ENCODE measurements around the gene MACROD1. TPM values are rescaled to one million over a fixed set of nuclear protein-coding genes. Genes with fewer than 3 reads are reported as not detected.

MACROD1 gene
- total and polyA plus RNA-seq, 2 of the 13 experiments (the other 11 are each of a cell fraction or from before 2014, with no cell fraction given): 23.1 to 34.5 TPM

- ATAC-seq (peak; percentile 6), FAIRE-seq (no peak), DNase-seq (ENCODE audit: low spot score) (no peak)
- TF ChIP-seq ATF2 (CRISPR knock-in tag; IDR thresholded peaks at IDR 0.05): no peak
- TF ChIP-seq, protein P1, sequence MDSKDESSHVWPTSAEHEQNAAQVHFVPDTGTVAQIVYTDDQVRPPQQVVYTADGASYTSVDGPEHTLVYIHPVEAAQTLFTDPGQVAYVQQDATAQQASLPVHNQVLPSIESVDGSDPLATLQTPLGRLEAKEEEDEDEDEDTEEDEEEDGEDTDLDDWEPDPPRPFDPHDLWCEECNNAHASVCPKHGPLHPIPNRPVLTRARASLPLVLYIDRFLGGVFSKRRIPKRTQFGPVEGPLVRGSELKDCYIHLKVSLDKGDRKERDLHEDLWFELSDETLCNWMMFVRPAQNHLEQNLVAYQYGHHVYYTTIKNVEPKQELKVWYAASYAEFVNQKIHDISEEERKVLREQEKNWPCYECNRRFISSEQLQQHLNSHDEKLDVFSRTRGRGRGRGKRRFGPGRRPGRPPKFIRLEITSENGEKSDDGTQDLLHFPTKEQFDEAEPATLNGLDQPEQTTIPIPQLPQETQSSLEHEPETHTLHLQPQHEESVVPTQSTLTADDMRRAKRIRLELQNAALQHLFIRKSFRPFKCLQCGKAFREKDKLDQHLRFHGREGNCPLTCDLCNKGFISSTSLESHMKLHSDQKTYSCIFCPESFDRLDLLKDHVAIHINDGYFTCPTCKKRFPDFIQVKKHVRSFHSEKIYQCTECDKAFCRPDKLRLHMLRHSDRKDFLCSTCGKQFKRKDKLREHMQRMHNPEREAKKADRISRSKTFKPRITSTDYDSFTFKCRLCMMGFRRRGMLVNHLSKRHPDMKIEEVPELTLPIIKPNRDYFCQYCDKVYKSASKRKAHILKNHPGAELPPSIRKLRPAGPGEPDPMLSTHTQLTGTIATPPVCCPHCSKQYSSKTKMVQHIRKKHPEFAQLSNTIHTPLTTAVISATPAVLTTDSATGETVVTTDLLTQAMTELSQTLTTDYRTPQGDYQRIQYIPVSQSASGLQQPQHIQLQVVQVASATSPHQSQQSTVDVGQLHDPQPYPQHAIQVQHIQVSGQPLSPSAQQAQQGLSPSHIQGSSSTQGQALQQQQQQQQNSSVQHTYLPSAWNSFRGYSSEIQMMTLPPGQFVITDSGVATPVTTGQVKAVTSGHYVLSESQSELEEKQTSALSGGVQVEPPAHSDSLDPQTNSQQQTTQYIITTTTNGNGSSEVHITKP (CRISPR knock-in tag; IDR thresholded peaks at IDR 0.05; ENCODE audit: low read depth): 0 out of 2 replicates have a peak, but pooled peaks have one; percentile 23
- TF ChIP-seq ZNF10 (CRISPR knock-in tag; IDR thresholded peaks at IDR 0.05; ENCODE audit: borderline replicate concordance, low read depth): no peak
- TF ChIP-seq ZBTB33 (CRISPR knock-in tag; IDR thresholded peaks at IDR 0.05): peak; percentile 93
- TF ChIP-seq ZBTB38 (CRISPR knock-in tag; IDR thresholded peaks at IDR 0.05): 0 out of 2 replicates have a peak, but pooled peaks have one; percentile 32
- no peak for TF ChIP-seq SP4 (CRISPR knock-in tag; IDR thresholded peaks at IDR 0.05)
- TF ChIP-seq ZMYM3 (CRISPR knock-in tag; IDR thresholded peaks at IDR 0.05): 0 out of 2 replicates have a peak, but pooled peaks have one; percentile 27
- TF ChIP-seq ZSCAN21 (CRISPR knock-in tag; IDR thresholded peaks at IDR 0.05; ENCODE audit: borderline replicate concordance): no peak
- TF ChIP-seq TP53 (CRISPR knock-in tag; conservative IDR thresholded peaks at IDR 0.05): no peak
- no peak for TF ChIP-seq PAWR (CRISPR knock-in tag; IDR thresholded peaks at IDR 0.05; ENCODE audit: borderline replicate concordance)
- Histone ChIP-seq H2AFZ (ENCODE audit: low read length) (no peak overlapping the region), H3K4me3 (replicated peaks in 1 of 3; ENCODE audit: insufficient read depth in 1 of 3, low read depth in 2 of 3, low read length in 3 of 3) (no peak overlapping the region), H3K79me2 (ENCODE audit: insufficient read depth, low read length) (no peaks in the 10 kb centered on the region), H3K27me3 (ENCODE audit: control insufficient read depth in 1 of 2, insufficient read depth in 2 of 2, low read length in 2 of 2) (no peaks in the 10 kb centered on the region; a peak in 1 of 5 replicates), H4K20me1 (ENCODE audit: insufficient read depth, low read length) (peaks cover under 1% of the 10 kb centered on the region; the same call in 1 of the 2 replicates), H3K4me1 (ENCODE audit: insufficient read depth, low read length) (peaks cover 40% of the 10 kb centered on the region), H3K27ac (ENCODE audit: extremely low read length, insufficient read depth, low read length) (no peak overlapping the region), H3K4me2 (ENCODE audit: low read depth, low read length) (no peak overlapping the region), H3K36me3 (replicated peaks in 1 of 2; ENCODE audit: control insufficient read depth in 1 of 2, insufficient read depth in 2 of 2, low read length in 2 of 2) (no peaks in the 10 kb centered on the region), H3K9me3 (ENCODE audit: low read length) (no peaks in the 10 kb centered on the region), H3K9ac (ENCODE audit: insufficient read depth, low read depth, low read length) (no peak overlapping the region)
- ChIA-PET POLR2A (interaction anchor here (2.0 kb wide), 1 partner anchor 12 kb away, joined by 7 read pairs; no protein-coding TSS in a partner anchor), CTCF (ENCODE audit: low intra/inter-chr PET ratio, low total read pairs) (no interaction called here)
- intact Hi-C loops (cut with micrococcal nuclease; ENCODE audit: unreplicated experiment): loop anchor here (5.0 kb wide), 1 partner anchor 39 kb away; no protein-coding TSS in a partner anchor
- in situ Hi-C loops (cut with HindIII; ENCODE audit: extremely low pct_ligation_motif_present, low pct_unique_long_range_greater_than_20kb): loop anchor here (5.0 kb wide), 1 partner anchor 61 kb away; no protein-coding TSS in a partner anchor
- WGBS (ENCODE audit: low lambda C conversion rate): 58% methylated on average over 8 of the region's 20 CpGs
- no TSS peak for BruUV-seq (replicated peaks)
Measured at GRCh38 chr11:64086258-64087123, 79.4 kb downstream of the MACROD1 start.

All from HepG2 (cell line).